ENCODE data around the gene SLC25A1. TPM values are rescaled to one million over a fixed set of nuclear protein-coding genes. Genes with fewer than 3 reads are reported as not detected.

The SLC25A1 gene
- total and polyA plus RNA-seq, 2 of the 8 experiments (the other 6 are each of a cell fraction or from before 2014, with no cell fraction given) = 110 to 148 TPM

DNA sequence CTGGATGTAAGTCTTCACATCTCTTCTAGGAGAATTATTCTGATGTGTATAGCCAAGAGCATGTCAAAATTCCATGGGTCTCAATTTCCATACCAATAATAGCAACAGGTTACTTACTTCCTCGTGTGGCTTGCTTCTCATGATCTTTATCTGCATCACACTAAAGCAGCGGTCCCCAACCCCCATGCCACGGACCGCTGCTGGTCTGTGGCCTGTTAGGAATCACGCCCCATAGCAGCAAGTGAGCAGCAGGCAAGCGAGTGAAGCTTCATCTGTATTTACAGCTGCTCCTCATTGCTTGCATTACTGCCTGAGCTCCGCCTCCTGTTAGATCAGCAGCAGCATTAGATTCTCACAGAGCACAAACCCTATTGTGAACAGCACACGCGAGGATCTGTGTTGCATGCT, 28.9 kb upstream of the SLC25A1 start:
- WGBS, 2 experiments (ENCODE audit: extremely low coverage in 1 of 2, insufficient coverage in 1 of 2, insufficient read length in 1 of 2, insufficient replicate concordance in 2 of 2, low coverage in 1 of 2, low lambda C conversion rate in 2 of 2, missing lambda C conversion rate in 1 of 2) = 91% methylated on average over 9 of the region's 9 CpGs; no CpG with 5 or more reads in 1 of the 2 experiments
- TF ChIP-seq GABPA (IDR thresholded peaks at IDR 0.05; ENCODE audit: borderline replicate concordance, insufficient read depth, low read length) = no peak
- TF ChIP-seq RAD21 (IDR thresholded peaks at IDR 0.05 in 1 of 2, conservative IDR thresholded peaks at IDR 0.05 in 1 of 2; ENCODE audit: low read depth in 2 of 2, low read length in 2 of 2) = no peak
- no peak for TF ChIP-seq CBX5 (IDR thresholded peaks at IDR 0.05; ENCODE audit: low read depth, low read length)
- TF ChIP-seq, protein P1, sequence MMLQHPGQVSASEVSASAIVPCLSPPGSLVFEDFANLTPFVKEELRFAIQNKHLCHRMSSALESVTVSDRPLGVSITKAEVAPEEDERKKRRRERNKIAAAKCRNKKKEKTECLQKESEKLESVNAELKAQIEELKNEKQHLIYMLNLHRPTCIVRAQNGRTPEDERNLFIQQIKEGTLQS (IDR thresholded peaks at IDR 0.05; ENCODE audit: insufficient read depth, low read depth, low read length) = no peak
- no peak for TF ChIP-seq BACH1 (IDR thresholded peaks at IDR 0.05; ENCODE audit: low read length)
- TF ChIP-seq KDM5A (IDR thresholded peaks at IDR 0.05; ENCODE audit: low read length) = no peak
- TF ChIP-seq JUN (IDR thresholded peaks at IDR 0.05; ENCODE audit: low read depth, low read length) = no peak
- TF ChIP-seq ZNF274 (IDR thresholded peaks at IDR 0.05; ENCODE audit: borderline replicate concordance, extremely low read depth, low read length) = no peak
- TF ChIP-seq TBP (IDR thresholded peaks at IDR 0.05; ENCODE audit: low read depth, low read length) = no peak
- no peak for TF ChIP-seq JUND (IDR thresholded peaks at IDR 0.05; ENCODE audit: low read length)
- TF ChIP-seq ASH2L (IDR thresholded peaks at IDR 0.05; ENCODE audit: low read length) = no peak
- no peak for TF ChIP-seq GTF2F1 (IDR thresholded peaks at IDR 0.05; ENCODE audit: borderline replicate concordance, low read depth, low read length)
- no peak for TF ChIP-seq POLR2AphosphoS5 (IDR thresholded peaks at IDR 0.05; ENCODE audit: low read depth, low read length)
- TF ChIP-seq FOSL1 (IDR thresholded peaks at IDR 0.05; ENCODE audit: insufficient read depth, low read depth, low read length) = no peak

More for the DNA sequence above, 28.9 kb upstream of the SLC25A1 start:
- ChIA-PET CTCF (ENCODE audit: partially characterized antibody) (interaction anchor here (2.1 kb wide), 1 partner anchor 11 kb away, joined by 5 read pairs; no protein-coding TSS in a partner anchor), POLR2A (ENCODE audit: partially characterized antibody) (interaction anchor here (1.0 to 1.4 kb wide), 2 partner anchors 9 to 220 kb away, joined by 3 read pairs; no protein-coding TSS in a partner anchor)
- H3K36me3 ChIP-seq (ENCODE audit: control insufficient read depth in 2 of 4, insufficient read depth in 4 of 4, low read length in 3 of 4) = peaks cover 0 to 13% (median 7%) of the 10 kb centered on the region in 4 experiments
- no peak overlapping the region for H4K8ac ChIP-seq (ENCODE audit: extremely low read depth, insufficient read depth, low read length)
- H2BK12ac ChIP-seq (ENCODE audit: low read depth, low read length) = no peak overlapping the region
- no peak overlapping the region for H3K4ac ChIP-seq (replicated peaks; ENCODE audit: insufficient read length, low read depth, low read length)
- H3K18ac ChIP-seq (ENCODE audit: extremely low read depth, low read length) = no peak overlapping the region
- no peak overlapping the region for H2AFZ ChIP-seq (ENCODE audit: low read length)
- H4K5ac ChIP-seq (ENCODE audit: insufficient read length, low read depth, low read length) = no peak overlapping the region
- H4K91ac ChIP-seq (replicated peaks; ENCODE audit: insufficient read length, low read length) = no peak overlapping the region
- H2BK5ac ChIP-seq (ENCODE audit: low read depth, low read length) = no peak overlapping the region
- no peak overlapping the region for H2AK5ac ChIP-seq (ENCODE audit: low read depth, low read length)
- H3K4me1 ChIP-seq (replicated peaks in 1 of 4; ENCODE audit: control insufficient read depth in 3 of 4, insufficient read depth in 4 of 4, low read length in 3 of 4) = no peaks in the 10 kb centered on the region
- H3K4me2 ChIP-seq (ENCODE audit: insufficient read depth in 1 of 2, low read depth in 2 of 2, low read length in 2 of 2) = no peak overlapping the region
- no peak overlapping the region for H3K23ac ChIP-seq (ENCODE audit: insufficient read length)
- H2BK120ac ChIP-seq (replicated peaks; ENCODE audit: low read depth, low read length) = no peak overlapping the region
- H2BK15ac ChIP-seq (ENCODE audit: low read length) = no peak overlapping the region
- no peaks in the 10 kb centered on the region for H3K9me3 ChIP-seq (ENCODE audit: insufficient read depth in 2 of 2, low read depth in 1 of 2, low read length in 1 of 2)
- H3K79me2 ChIP-seq (ENCODE audit: control insufficient read depth in 1 of 2, insufficient read depth in 2 of 2, low read length in 2 of 2) = no peaks in the 10 kb centered on the region
- no peak overlapping the region for H3K27ac ChIP-seq (ENCODE audit: low read depth, low read length)
- no peak overlapping the region for H3K4me3 ChIP-seq (ENCODE audit: extremely low read depth in 1 of 4, insufficient read depth in 2 of 4, low read depth in 3 of 4, low read length in 4 of 4)
- H3K56ac ChIP-seq (replicated peaks; ENCODE audit: insufficient read length, low read depth, low read length) = no peak overlapping the region
- no peak overlapping the region for H3K9ac ChIP-seq (replicated peaks in 1 of 4; ENCODE audit: extremely low read depth in 1 of 4, low read depth in 3 of 4, low read length in 3 of 4)
- H4K20me1 ChIP-seq (replicated peaks in 1 of 2; ENCODE audit: control insufficient read depth in 1 of 2, insufficient read depth in 2 of 2, low read length in 2 of 2) = peaks cover 0 to 3% of the 10 kb centered on the region in 2 experiments
- H3K23me2 ChIP-seq (ENCODE audit: low read depth, low read length) = no peaks in the 10 kb centered on the region
- FAIRE-seq (no peak), DNase-seq (ENCODE audit: low read depth in 1 of 2, low spot score in 2 of 2) (no peak)
- H2BK20ac ChIP-seq (ENCODE audit: low read length) = no peak overlapping the region
- no peaks in the 10 kb centered on the region for H3K79me1 ChIP-seq (ENCODE audit: low read depth, low read length)
- H3K27me3 ChIP-seq (replicated peaks in 1 of 4; ENCODE audit: control insufficient read depth in 3 of 4, extremely low read depth in 1 of 4, insufficient read depth in 3 of 4, low read length in 3 of 4) = no peaks in the 10 kb centered on the region
- no peak overlapping the region for H3K14ac ChIP-seq (ENCODE audit: insufficient read length)

All from H1 (cell line).